Raji (cell line): ENCODE measurements around the gene GRIN2A.

Experiments used
- POLR2A ChIP-seq: IDR thresholded peaks from 2 replicates; pipeline ENCODE4 v1.6.1; 2011; ENCODE audit warnings: low read depth, low read length, control low read depth; ENCODE audit not compliant: insufficient read depth

Gene GRIN2A

DNA sequence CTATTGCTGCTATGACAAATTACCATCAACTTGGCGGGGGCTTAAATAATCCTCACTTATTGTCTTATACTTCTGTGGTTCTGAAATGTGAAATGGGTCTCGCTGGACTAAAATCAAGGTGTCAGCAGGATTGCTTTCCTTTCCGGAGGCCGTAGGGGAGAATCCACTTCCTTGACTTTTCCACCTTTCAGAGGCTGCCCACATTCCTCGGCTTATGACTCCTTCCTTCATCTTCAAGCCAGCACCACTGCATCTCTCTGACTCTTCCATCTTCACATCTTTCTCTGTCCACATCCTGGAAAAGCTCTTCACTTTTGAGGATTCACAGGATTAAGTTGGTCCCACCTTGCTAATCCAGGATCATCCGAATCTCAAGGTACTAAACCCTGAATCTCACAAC lies 217.8 kb downstream of the GRIN2A start:
- TF ChIP-seq POLR2A: no peak

DNA sequence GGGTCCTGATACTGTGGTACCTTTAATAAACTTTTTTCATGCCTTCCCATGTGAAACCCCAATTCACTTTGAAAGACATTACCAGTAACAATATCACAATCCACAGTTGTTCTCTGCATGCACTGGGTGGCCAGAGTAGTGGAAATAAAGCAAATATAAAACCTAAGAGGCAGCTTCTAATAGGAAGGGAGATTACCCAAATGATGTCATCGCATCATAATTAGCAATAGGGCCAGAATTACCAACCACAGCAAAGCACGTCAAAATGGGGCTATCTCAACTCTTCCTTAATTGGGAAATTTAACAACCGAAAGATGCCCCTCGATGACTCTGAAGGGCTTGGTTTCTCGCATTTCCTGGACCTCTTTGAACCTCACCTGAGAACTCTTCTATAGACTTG lies 224.8 kb downstream of the GRIN2A start:
- TF ChIP-seq POLR2A: no peak

DNA sequence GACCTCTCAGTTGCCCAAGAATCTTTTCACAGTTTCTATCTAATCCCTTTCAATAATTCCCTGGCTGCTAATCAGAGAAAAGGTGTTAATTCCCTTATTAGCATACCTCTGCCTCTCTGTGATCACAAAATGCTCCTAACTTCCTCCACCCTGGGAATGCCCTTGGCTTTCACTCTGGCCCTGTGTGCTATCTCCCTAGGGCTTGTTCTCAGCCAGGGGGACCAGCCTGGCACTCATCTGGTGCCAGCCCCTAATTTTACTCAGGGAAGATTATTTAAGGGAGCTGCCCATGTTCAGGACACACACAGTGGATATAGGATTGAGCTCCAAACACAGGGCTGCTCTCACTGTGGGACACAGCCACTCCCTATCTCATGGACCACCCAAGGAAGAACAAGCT lies 225.2 kb downstream of the GRIN2A start:
- TF ChIP-seq POLR2A: no peak

DNA sequence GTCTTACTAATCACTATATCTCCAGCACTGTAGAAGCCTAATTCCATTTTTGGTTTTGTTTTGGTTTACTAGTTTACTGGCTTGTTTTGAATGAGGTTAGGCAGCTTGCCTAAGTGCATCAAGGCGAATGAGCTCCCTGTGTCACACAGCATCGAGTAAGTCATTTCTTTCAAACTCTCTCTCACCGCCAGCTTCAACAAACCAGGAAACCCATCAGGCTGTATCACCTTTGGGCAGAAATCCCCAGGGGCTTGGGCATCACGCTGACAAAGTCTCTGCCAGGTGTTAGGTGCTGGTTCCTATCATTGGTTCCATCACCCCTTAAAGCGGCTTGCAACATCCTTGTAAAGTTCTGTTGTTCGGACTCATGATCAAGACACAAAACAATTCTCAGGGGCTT lies 226.6 kb downstream of the GRIN2A start:
- no peak for TF ChIP-seq POLR2A

DNA sequence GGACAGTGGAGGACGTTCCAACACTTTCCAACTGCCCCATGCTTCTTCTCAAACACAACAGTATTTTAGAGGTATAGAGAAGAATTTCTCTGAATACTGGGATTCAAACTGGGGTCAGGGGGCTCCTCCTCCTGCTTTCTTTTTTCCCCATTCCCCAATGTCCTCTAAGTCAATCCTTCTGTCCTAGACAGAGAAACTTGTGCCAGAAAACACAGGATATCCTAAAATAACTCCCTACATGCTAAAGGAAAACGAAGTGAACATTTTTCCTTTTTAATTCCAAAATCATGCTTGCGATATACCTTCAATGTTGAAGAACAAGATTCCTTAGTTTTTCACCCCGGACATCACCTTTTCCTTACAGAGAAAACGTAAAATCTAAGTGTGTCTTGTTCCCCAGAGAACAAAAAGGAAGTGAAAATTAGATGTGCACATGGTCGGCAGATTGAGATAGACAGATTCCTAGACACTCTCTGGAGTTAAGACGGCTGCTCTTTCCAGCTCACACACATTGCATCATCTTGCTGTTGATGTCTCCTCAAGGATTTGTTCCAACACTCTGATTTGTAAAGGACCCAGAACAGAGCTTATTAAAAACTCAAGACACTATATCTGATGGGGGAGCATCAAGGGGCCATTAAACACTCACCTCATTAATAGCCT lies 228.2 kb downstream of the GRIN2A start:
- no peak for TF ChIP-seq POLR2A

DNA sequence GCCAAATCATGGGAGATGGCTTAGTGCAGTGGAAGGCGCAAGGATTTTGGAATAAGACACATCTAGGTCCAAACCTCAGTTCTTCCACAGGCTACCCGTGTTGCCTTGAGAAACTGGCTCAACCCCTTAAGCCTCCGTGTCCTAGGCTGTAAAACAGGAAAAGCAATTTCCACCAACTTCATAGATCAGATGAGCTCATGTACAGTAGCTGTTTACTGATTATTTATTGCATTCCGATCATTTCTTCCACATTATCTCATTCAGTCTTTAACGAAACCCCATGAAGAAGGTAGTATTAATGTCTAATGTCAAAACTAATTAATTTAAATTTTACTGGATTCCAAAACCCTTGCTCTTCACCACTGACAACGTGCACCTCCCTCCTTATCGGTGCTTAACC lies 231.6 kb downstream of the GRIN2A start:
- no peak for TF ChIP-seq POLR2A

DNA sequence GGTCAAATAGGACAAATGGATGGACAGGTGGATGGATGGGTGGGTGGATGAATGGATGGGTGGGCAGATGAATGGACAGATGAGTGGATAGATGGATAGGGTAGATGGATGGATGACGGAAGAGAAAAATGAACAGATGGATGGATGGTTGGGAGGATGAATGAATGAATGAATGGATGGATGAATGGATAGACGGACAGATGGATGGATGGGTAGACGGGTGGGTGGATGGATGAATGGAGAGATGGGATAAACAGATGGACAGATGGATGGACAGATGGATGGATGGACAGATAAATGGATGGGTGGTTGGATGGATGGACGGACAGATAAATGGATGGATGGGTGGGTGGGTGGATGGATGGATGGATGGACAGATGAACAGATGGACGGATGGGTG lies 232.8 kb downstream of the GRIN2A start:
- no peak for TF ChIP-seq POLR2A

DNA sequence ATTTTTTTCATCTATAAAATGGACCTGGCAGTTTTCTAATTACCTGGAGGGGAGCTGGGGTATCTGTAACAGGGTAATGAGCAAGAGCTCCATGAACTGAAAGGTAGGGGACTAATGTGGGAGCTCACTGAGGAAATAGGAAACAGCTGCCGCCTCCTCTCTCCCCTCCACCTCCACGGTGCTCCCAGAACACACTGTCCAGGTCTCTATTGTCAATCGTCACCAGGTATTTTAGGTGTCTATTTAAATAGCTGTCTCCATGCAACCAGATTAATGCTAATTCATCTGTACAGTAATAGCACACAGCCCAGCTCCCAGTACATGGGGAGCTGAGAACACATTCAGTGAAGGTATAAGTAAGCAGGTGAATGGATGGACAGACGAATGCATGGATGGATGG lies 233.3 kb downstream of the GRIN2A start:
- TF ChIP-seq POLR2A: no peak

DNA sequence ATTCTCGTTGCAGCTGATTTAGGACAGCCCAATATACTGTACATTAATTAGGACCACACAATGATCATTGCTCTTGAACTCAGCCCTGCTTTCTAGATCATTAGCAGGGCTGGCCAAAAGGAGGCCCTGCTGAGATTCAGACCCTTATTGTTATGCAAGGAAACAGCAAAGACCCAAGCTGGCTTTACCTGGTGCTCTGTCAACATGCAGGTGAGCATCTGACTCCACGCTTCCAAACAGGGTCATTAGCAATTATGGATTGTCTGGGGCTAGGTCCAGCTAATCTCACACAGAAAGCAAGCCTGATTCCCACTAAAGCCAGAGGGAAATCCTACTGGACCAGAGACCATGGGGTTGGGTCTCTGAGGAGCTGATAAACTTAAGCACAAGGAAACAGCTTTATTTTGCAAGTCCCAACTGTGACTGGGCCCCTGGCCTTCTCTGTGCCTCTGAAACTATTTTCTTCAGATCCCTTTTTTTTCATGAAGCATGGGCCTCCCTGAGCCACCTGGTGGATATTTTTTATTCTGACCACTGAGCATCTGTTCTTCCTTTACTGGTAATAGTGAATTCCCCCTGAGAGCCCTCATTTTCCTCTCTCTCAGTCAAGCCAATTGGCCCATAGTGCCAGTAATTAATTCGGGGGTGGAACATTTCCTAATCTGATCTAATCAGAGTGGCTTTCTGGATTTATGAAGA lies 236.1 kb downstream of the GRIN2A start:
- no peak for TF ChIP-seq POLR2A

DNA sequence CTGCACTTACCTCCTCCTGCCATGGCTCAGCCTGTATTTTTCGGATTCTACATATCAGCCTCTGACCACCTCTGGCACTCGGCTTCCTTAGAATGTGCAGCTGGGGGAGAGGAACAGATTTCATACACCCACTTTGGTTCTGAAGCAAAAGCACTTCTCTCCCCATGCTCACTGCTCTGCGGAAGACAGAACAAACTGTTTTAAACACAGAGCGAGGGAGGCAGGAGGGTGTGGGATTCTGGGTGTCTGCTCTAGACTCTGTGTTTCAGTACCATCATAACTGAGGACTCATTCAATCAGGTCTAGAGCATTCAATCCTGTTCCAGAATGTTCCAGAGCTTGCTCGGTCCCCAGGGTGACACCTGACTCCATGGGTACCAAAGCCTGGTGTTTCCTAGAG lies 239.1 kb downstream of the GRIN2A start:
- no peak for TF ChIP-seq POLR2A

DNA sequence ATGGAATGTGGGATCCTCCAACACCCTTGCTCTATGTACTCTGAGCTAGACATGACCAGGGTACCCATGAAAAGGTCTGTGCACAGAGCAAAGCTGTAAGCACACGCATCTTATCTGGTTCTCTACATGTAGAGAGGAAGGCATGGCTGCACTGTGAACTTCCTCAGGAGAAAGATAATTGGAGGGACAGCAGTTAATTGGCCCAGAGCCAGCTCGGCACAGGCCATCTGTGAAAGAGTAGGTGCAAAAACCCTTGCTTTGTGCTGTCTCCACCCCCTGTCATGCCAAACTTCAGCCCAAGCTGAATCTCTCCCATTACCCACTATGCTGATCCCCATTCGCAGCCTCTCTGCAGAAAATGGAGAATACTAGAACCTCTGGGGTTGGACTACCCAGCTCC lies 241.0 kb downstream of the GRIN2A start:
- TF ChIP-seq POLR2A: no peak

DNA sequence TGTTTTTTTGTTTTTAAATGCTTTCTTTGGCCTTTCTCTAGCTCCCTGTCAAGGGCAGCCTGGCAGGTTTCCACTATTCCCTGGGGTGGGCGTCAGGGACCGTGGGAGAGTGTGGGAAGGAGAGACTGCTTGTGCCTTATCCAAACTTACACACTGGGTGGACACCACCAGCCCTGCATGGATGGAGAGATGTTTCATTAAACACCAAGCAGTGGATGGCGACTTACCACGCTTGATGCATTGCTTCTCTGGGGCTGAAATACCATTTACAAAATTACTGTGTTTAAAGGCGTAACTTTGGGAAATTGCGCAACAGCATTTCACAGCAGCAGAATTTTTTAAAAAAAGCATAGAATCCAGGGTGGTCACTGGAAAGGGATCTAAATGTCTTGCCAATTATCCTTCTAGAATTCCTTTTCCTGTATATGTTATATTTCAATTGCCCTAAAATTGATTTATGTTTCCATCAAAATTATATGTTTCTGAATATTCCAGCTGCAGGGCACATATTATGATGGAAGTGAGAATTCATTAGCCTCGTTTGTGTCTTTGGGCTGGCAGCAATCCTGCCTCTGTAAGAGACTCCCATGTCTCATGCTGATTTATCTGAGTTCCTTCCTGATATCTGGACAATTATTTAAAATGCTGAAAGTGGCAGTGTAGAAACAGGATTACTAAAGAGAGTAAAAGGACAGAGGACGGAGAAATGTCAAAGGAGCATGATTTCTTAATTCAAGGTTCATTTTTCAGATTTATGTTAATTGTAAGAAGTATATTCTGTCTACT lies 247.3 kb downstream of the GRIN2A start:
- TF ChIP-seq POLR2A: no peak

DNA sequence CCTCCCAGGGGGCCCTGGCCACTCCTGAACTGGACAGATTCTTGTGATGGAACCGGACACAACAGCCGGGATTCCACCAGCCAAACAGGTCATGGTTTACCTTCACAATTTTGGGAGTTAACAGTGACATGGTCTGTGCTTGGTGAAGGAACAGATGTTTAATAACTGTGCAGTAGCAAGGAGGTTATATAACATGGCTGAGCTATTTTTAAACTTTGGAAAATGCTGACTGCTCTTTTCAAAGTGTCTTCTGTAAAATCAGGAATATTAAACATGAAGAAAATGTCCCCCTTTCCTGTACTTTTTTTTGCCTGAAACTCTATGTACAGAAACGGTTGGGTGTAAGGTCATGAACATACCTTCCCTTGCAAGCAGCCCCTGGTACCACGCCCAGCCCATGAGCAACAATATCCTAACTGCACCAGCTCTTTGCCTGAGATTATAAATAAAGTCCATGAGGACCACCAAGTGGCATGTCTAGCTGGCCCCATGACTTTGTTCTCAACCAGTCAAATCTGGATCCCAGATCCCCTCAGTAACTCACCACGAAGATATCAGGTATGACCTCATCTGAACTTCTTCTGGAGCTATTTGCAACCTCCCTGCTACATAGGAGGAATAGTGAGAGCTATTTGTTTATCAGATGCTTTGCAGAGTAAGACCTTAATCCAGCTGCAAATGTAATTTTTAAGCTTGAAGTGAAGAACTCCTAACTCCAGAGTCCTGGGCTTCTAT lies 249.1 kb downstream of the GRIN2A start:
- TF ChIP-seq POLR2A: no peak

DNA sequence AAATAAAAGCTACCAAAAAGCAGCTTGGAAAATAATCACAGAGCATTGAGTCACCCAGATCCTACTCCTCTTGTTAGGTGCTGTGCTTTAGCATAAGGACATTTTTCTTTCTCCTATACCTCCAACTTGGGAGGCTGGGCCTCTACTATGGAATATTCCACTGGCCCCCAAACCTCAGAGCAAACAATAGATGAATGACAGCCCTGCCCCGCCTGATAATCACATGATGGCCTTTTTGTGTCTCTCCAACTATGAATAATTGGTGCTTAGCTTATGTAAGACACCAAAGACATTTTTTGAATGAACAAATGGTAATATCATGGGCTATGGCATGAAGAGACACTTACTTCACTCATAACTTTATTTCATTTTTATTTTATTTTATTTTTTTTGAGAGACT lies 250.2 kb downstream of the GRIN2A start:
- no peak for TF ChIP-seq POLR2A

DNA sequence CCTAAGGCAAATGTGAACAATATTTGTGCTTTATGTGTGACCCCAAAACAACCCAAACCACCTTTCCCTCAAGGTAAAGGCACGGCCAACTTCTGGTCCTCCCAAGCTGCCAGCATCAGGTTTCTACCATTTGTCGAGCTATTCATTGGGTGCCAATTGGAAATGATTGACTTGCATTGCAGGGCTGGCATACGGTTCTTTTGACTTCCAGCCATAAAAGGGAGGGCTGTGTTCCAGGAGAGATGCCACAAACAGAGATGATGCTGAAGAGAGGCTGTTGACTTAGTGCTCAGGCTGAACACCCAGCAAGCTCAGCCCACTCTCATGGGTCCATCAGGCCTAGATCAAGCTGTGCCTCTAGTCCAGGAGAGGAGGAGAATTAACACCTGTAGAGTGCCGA lies 252.4 kb downstream of the GRIN2A start:
- TF ChIP-seq POLR2A: no peak
